GM12874 (cell line): ENCODE data around the gene AP2M1.

Experiments
- CTCF ChIP-seq: IDR thresholded peaks from 2 replicates; pipeline ENCODE4 v1.5.1; 2011; ENCODE audit warnings: low read depth, mild to moderate bottlenecking, control low read depth, low read length, moderate library complexity; ENCODE audit not compliant: insufficient read depth

The AP2M1 gene

DNA sequence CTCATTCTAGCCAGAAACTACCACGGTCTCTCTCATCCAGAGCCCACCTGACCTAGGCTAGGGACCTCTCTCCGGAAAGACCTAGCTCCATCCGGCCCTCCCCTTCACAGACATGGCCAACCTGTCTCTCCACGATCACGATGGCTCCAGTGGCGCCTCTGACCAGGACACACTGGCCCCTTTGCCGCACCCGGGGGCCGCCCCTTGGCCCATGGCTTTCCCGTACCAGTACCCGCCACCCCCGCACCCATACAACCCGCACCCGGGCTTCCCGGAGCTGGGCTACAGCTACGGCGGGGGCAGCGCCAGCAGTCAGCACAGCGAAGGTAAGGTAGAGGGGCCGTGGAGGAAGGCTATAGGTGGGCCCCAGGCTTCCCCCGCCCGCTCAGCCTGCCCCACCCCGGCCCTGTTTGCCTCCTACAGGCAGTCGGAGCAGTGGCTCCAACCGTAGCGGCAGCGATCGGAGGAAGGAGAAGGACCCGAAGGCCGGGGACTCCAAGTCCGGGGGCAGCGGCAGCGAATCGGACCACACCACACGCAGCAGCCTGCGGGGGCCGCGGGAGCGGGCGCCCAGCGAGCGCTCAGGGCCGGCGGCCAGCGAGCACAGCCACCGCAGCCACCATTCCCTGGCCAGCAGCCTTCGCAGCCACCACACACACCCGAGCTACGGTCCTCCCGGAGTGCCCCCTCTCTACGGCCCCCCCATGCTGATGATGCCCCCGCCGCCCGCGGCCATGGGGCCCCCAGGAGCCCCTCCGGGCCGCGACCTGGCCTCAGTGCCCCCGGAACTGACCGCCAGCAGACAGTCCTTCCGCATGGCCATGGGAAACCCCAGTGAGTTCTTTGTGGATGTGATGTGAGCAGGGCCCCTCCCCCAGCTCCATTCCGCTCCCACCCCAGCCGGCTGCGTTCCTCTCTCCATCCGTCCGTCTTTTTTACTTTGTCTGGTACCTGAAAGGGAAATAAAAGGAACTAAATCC lies 4.5 kb upstream of the AP2M1 start:
- no peak for TF ChIP-seq CTCF

GRCh38 chr3:184171562-184171961 lies 3.1 kb upstream of the AP2M1 start:
- no peak for TF ChIP-seq CTCF

DNA sequence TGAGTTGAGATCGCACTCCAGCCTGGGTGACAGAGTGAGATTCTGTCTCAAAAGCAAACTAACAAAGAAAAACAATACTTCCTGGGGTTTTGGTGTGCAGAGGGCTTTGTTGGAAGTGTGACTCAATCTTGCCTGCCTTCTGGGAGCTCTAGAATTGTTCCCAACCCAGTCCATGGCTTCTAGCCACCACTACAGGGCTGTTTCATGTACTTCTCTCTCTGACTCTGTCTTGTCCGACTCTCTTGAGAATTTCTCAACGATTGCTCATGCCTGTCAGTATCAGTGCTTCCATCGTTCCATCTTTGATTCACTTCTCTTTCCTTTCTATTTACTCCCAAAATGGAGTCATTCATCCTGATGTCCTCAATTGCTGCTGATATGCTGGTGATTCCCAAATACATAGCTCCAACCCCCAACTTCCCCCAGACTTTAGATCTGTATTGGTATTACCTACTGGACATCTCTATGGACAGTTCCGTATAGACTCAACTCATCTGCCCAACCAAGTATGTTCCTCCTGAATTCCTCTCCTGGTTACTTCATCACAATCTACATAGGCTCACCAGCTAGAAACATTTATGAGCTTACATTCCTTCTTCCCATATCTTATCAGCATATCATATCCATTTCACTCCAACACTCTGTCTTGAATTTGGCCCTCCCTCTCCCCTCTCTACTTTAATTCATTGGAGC lies 1.8 kb upstream of the AP2M1 start:
- TF ChIP-seq CTCF, result no peak

GRCh38 chr3:184173374-184173722 lies 1.3 kb upstream of the AP2M1 start:
- no peak for TF ChIP-seq CTCF

- TF ChIP-seq CTCF, result no peak
These were observed 390 bp upstream of the AP2M1 start for GRCh38 chr3:184174284-184174645.

DNA sequence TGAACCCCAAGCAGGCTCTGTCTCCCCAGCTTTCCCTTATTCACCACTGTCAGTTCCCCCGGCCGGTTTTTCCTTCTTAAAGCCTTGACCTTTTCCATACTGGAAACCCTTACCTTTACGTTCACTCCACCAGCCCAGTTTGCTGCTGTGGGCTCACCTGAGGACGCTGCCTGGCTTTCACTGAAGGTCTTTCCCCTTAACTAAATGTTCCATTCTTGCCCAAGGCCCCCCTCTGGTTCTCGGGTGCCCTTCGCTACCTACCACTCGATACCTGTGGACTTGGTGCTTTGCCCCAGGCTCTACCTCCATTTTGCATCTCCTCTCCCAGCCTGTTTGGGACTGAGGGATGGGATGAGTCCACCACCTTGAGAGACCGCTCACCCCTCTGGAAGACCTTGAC lies 851 bp downstream of the AP2M1 start:
- TF ChIP-seq CTCF, result no peak

- no peak for TF ChIP-seq CTCF
These were observed 1.3 kb downstream of the AP2M1 start for GRCh38 chr3:184175981-184176376.
